Activated CD4-positive, alpha-beta memory T cell treated with anti-CD3 and anti-CD28 coated beads, Interleukin-2, amount 10 ng/mL, durations not matched to agents 7 days and 5 days (primary cell): ENCODE measurements around the gene SLC2A13. TPM values are rescaled to one million over a fixed set of nuclear protein-coding genes. Genes with fewer than 3 reads are reported as not detected.

Experiments
- CTCF ChIA-PET: fragments of 350-600 bp; sonication (Branson Sonifier 250); formaldehyde crosslinking; loops from one replicate; lab custom pipeline; 2021; ENCODE audit warnings: antibody characterized with exemption, inconsistent platforms; lab: Charles Lee
- POLR2A ChIA-PET: fragments of 350-600 bp; sonication (Branson Sonifier 250); formaldehyde crosslinking; loops from one replicate; lab custom pipeline; 2021; ENCODE audit warnings: antibody characterized with exemption; lab: Charles Lee
- DNase-seq: peaks from one replicate; pipeline ENCODE4 v3.0.0-alpha.2; 2020
- H3K27ac Mint-ChIP-seq: one replicate; pipeline ENCODE4 v1.8.0; 2021; ENCODE audit warnings: mild to moderate bottlenecking, mixed read lengths
- H3K27me3 Mint-ChIP-seq: one replicate; pipeline ENCODE4 v1.8.0; 2021; ENCODE audit warnings: mixed read lengths
- H3K36me3 Mint-ChIP-seq: one replicate; pipeline ENCODE4 v1.8.0; 2021; ENCODE audit warnings: low read depth, mixed read lengths
- H3K4me1 Mint-ChIP-seq: one replicate; pipeline ENCODE4 v1.8.0; 2021; ENCODE audit warnings: mixed read lengths
- H3K4me3 Mint-ChIP-seq: one replicate; pipeline ENCODE4 v1.8.0; 2021; ENCODE audit warnings: mild to moderate bottlenecking, mixed read lengths
- H3K9me3 Mint-ChIP-seq: one replicate; pipeline ENCODE4 v1.8.0; 2021; ENCODE audit warnings: mixed read lengths
- total RNA-seq, 2 experiments: library from RNA; stranded (reverse); gene quantifications; one replicate each; pipeline ENCODE4 v1.2.3, GENCODE V29; 2021

The SLC2A13 gene
- total RNA-seq, 2 experiments from 2014 or later: 3.2 to 3.4 TPM

DNA sequence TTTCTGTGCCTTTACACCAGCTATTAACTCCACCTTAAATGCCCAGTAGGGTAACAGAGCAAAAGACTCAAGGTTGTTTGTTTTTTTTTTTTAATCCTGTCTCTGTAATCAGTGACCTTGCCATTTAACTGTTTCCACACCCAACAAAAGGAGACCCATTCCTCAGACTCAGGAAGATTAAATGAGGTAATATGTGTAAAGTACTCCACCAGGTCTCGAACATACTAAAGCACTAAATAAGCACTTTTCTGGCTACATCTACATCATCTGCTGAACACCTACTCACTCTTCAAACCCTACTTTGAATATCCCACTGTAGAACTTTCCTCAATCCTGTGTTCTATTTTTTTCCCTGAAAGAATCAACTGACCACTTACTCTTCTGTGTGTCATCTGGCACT is 4.1 kb downstream of the SLC2A13 start:
- POLR2A ChIA-PET: no interaction called here

DNA sequence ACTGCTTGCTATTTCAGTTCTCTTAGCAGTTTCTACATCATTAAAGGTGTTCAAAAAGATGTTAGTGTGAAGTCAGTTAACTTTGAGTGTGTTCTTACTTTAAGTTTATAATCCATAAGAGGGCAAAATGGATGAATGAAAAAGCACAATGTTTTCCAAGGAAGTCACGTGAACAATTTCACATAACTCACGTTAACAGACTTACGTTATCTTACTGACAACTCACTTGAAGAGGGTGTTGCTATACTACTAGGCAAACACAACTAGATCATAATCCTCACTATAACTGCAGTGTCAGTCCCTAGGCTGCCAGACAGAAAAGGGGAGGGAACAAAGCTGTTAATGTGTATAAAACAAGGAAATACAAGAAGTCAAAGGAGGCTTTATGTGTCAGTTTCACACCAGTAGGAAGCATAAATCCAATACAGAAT is 6.4 kb downstream of the SLC2A13 start:
- POLR2A ChIA-PET: no interaction called here
- DNase-seq: no peak
- Mint-ChIP-seq H3K4me3 (no peak overlapping the region), H3K4me1 (peaks cover 8% of the 10 kb centered on the region), H3K27ac (no peak overlapping the region), H3K27me3 (peaks cover 9% of the 10 kb centered on the region), H3K9me3 (no peaks in the 10 kb centered on the region), H3K36me3 (no peaks in the 10 kb centered on the region)
- CTCF ChIA-PET: no interaction called here

More for the DNA sequence above, 4.1 kb downstream of the SLC2A13 start:
- Mint-ChIP-seq H3K9me3 (no peaks in the 10 kb centered on the region), H3K36me3 (no peaks in the 10 kb centered on the region), H3K4me1 (peaks cover 19% of the 10 kb centered on the region), H3K27ac (no peak overlapping the region), H3K27me3 (peaks cover 15% of the 10 kb centered on the region), H3K4me3 (no peak overlapping the region)
- CTCF ChIA-PET: no interaction called here
- DNase-seq: no peak

DNA sequence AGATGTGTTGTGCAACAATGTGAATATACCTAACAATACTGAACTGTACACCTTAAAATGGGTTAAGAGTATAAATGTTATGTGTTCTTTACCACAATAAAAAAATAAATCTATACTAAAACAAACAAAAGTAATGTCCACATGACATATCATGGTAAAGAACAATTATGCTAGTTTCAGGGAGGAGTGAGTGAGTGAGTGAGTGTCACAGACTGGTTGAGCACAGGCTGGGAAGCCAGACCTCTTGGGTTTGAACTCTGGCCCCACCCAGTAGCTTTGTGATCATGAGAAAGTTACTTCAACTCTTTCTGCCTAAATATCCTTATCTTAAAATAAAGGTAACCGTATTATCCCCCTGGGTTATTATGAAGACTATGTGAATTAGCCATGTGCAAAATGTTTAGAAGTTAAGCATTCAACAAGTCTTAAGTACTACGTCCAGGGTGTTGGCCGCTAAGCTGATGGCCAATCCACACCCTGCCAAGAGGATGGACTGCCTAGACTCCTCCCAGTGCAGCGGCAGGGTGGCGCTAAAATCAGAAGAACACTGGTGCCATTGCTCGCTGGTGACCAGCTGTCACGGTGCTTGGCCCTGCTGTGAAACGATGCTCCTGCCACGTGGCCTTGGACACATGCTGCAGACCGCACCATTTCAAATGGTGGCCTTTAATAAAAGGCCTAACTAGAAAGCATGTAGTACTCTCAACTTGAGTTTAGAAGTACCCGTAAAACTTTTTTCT is 7.3 kb downstream of the SLC2A13 start:
- ChIA-PET POLR2A (no interaction called here), CTCF (no interaction called here)
- Mint-ChIP-seq H3K4me3 (no peak overlapping the region), H3K27ac (no peak overlapping the region), H3K9me3 (no peaks in the 10 kb centered on the region), H3K36me3 (no peaks in the 10 kb centered on the region), H3K4me1 (peaks cover 2% of the 10 kb centered on the region), H3K27me3 (peaks cover 2% of the 10 kb centered on the region)
- no peak for DNase-seq

DNA sequence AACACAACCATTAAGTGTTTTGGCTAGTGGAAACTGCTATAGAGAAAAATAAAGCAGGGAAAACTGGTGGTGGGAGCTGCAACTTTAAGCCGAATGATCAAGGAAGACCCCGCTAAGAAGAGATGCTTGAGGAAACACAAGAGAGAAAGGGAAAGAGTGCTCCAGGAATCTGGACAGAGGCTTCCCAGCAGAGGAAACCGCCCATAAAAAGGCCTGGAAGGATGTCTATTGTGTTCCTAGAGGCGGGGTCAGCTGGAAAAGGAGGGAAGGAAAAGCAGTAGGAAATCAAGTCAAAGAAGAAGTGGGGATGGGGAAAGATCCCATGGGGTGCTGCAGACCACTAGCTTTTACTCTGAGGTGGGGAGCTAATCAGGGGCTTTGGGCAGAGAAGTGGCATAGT is 12.4 kb downstream of the SLC2A13 start:
- DNase-seq: no peak
- Mint-ChIP-seq H3K4me1 (no peaks in the 10 kb centered on the region), H3K9me3 (no peaks in the 10 kb centered on the region), H3K36me3 (no peaks in the 10 kb centered on the region), H3K4me3 (no peak overlapping the region), H3K27ac (no peak overlapping the region), H3K27me3 (no peaks in the 10 kb centered on the region)
- POLR2A ChIA-PET: no interaction called here
- CTCF ChIA-PET: no interaction called here

GRCh38 chr12:40086471-40086870 is 19.4 kb downstream of the SLC2A13 start:
- Mint-ChIP-seq H3K9me3 (no peaks in the 10 kb centered on the region), H3K27ac (no peak overlapping the region), H3K36me3 (no peaks in the 10 kb centered on the region), H3K4me3 (no peak overlapping the region), H3K4me1 (no peaks in the 10 kb centered on the region), H3K27me3 (no peaks in the 10 kb centered on the region)
- no peak for DNase-seq
- ChIA-PET CTCF (no interaction called here), POLR2A (no interaction called here)

GRCh38 chr12:40078266-40078665 is 27.6 kb downstream of the SLC2A13 start:
- H3K9me3 Mint-ChIP-seq: peaks cover 9% of the 10 kb centered on the region
- no peak for DNase-seq
- H3K36me3 Mint-ChIP-seq: no peaks in the 10 kb centered on the region
- ChIA-PET CTCF (no interaction called here), POLR2A (no interaction called here)
- no peak overlapping the region for H3K27ac Mint-ChIP-seq
- no peak overlapping the region for H3K4me3 Mint-ChIP-seq
- no peaks in the 10 kb centered on the region for H3K27me3 Mint-ChIP-seq
- H3K4me1 Mint-ChIP-seq: no peaks in the 10 kb centered on the region

DNA sequence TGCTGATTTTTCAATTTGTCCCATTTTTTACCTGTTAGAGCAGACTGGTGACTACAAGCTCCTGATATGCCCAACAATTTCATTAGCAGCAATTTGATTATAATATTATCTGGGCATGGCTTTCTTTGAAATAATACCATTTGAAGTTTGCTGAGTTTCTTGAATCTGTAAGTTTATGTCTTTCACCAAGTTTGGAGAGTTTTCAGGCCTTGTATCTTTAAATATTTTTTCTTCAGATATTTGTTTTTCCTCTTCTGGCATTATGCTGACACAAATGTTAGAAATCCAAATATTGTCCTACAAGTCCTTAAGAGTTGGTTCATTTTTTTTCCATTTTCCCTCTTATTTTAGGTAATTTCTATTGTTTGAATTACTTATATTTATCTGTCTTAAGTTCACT is 30.4 kb downstream of the SLC2A13 start:
- ChIA-PET CTCF (no interaction called here), POLR2A (no interaction called here)
- H3K4me1 Mint-ChIP-seq: no peaks in the 10 kb centered on the region
- no peak overlapping the region for H3K4me3 Mint-ChIP-seq
- H3K27me3 Mint-ChIP-seq: no peaks in the 10 kb centered on the region
- H3K9me3 Mint-ChIP-seq: peaks cover 9% of the 10 kb centered on the region
- no peak overlapping the region for H3K27ac Mint-ChIP-seq
- DNase-seq: no peak
- H3K36me3 Mint-ChIP-seq: no peaks in the 10 kb centered on the region

GRCh38 chr12:40068416-40068815 is 37.5 kb downstream of the SLC2A13 start:
- Mint-ChIP-seq H3K4me1 (no peaks in the 10 kb centered on the region), H3K4me3 (no peak overlapping the region), H3K36me3 (no peaks in the 10 kb centered on the region), H3K27ac (no peak overlapping the region), H3K9me3 (no peaks in the 10 kb centered on the region), H3K27me3 (no peaks in the 10 kb centered on the region)
- CTCF ChIA-PET: no interaction called here
- POLR2A ChIA-PET: no interaction called here
- no peak for DNase-seq

DNA sequence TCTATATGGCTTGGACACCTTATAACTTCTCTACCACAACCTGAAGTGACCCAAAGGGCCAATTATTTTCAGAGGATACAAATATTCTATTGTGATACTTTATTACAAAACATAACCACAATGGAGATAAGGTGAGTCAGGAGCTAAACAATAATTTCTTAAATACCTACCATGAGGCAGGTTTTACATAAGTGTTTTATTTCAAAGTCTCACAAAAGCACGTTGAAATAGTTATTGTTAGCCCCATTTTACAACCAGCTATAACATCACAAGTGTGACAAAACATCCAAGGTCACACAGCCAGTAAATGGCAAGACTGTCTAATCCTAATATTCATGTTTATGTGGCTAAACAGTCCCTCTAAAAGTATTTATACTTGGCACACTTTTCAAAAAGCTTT is 40.2 kb downstream of the SLC2A13 start:
- CTCF ChIA-PET: no interaction called here
- H3K27me3 Mint-ChIP-seq: no peaks in the 10 kb centered on the region
- H3K4me3 Mint-ChIP-seq: no peak overlapping the region
- no peak overlapping the region for H3K27ac Mint-ChIP-seq
- no peak for DNase-seq
- POLR2A ChIA-PET: no interaction called here
- H3K4me1 Mint-ChIP-seq: no peaks in the 10 kb centered on the region
- no peaks in the 10 kb centered on the region for H3K36me3 Mint-ChIP-seq
- no peaks in the 10 kb centered on the region for H3K9me3 Mint-ChIP-seq

- DNase-seq: no peak
- Mint-ChIP-seq H3K4me1 (no peaks in the 10 kb centered on the region), H3K27me3 (no peaks in the 10 kb centered on the region), H3K4me3 (no peak overlapping the region), H3K36me3 (no peaks in the 10 kb centered on the region), H3K9me3 (no peaks in the 10 kb centered on the region), H3K27ac (no peak overlapping the region)
- ChIA-PET POLR2A (no interaction called here), CTCF (no interaction called here)
Observed at GRCh38 chr12:40063414-40063813, 42.5 kb downstream of the SLC2A13 start.

- no peak for DNase-seq
- ChIA-PET CTCF (no interaction called here), POLR2A (no interaction called here)
- H3K27me3 Mint-ChIP-seq: no peaks in the 10 kb centered on the region
- no peak overlapping the region for H3K27ac Mint-ChIP-seq
- no peaks in the 10 kb centered on the region for H3K9me3 Mint-ChIP-seq
- H3K36me3 Mint-ChIP-seq: no peaks in the 10 kb centered on the region
- no peaks in the 10 kb centered on the region for H3K4me1 Mint-ChIP-seq
- no peak overlapping the region for H3K4me3 Mint-ChIP-seq
Observed at GRCh38 chr12:40058721-40059190, 47.1 kb downstream of the SLC2A13 start.

GRCh38 chr12:40056373-40056772 is 49.5 kb downstream of the SLC2A13 start:
- CTCF ChIA-PET: no interaction called here
- H3K27me3 Mint-ChIP-seq: no peaks in the 10 kb centered on the region

DNA sequence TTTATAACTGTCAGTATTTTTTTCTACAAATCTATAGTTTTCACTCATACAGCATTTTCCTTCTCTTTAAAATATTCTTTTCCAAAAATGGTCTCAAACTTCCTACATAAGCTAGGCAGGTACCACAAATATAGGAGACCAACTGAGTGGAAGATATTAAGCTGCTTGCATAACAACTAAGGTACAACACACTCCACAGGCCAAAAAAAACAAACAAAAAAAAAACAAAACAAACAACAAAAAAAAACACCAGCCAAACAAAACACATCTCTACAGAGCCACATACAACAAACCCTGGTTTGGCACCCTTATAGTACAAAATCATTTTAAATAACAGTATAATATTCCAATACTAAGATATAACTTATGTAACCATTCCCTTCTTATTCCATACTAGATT is 50.1 kb downstream of the SLC2A13 start:
- Mint-ChIP-seq H3K27me3 (no peaks in the 10 kb centered on the region), H3K27ac (no peak overlapping the region), H3K4me3 (no peak overlapping the region), H3K4me1 (no peaks in the 10 kb centered on the region), H3K36me3 (no peaks in the 10 kb centered on the region), H3K9me3 (no peaks in the 10 kb centered on the region)
- DNase-seq: no peak
- POLR2A ChIA-PET: no interaction called here
- CTCF ChIA-PET: no interaction called here

More at GRCh38 chr12:40056373-40056772, 49.5 kb downstream of the SLC2A13 start:
- POLR2A ChIA-PET: no interaction called here
- DNase-seq: no peak
- Mint-ChIP-seq H3K4me1 (no peaks in the 10 kb centered on the region), H3K9me3 (no peaks in the 10 kb centered on the region), H3K36me3 (no peaks in the 10 kb centered on the region), H3K27ac (no peak overlapping the region), H3K4me3 (no peak overlapping the region)

GRCh38 chr12:40055228-40055579 is 50.7 kb downstream of the SLC2A13 start:
- DNase-seq: no peak
- CTCF ChIA-PET: no interaction called here
- Mint-ChIP-seq H3K36me3 (no peaks in the 10 kb centered on the region), H3K27me3 (no peaks in the 10 kb centered on the region), H3K4me1 (no peaks in the 10 kb centered on the region), H3K27ac (no peak overlapping the region), H3K9me3 (no peaks in the 10 kb centered on the region), H3K4me3 (no peak overlapping the region)
- POLR2A ChIA-PET: no interaction called here
